GM20000 (cell line): ENCODE measurements around the gene SNRNP200.

ENCODE experiments used
- DNase-seq: peaks from one replicate; pipeline ENCODE4 v3.0.0; 2012; ENCODE audit warnings: low spot score
- CTCF ChIP-seq: IDR thresholded peaks from 2 replicates; pipeline ENCODE4 v1.5.1; 2012; ENCODE audit warnings: mild to moderate bottlenecking, control low read depth; ENCODE audit errors: extremely low read depth, missing control alignments

The SNRNP200 gene

GRCh38 chr2:96325041-96325883, 19.9 kb upstream of the SNRNP200 start, which contains the start of gene ITPRIPL1:
ITPRIPL1 (plus strand) TSS chr2:96325317; CDS start chr2:96325840, 523 bp downstream.
- TF ChIP-seq CTCF: no peak
- peak; percentile 73 for DNase-seq

- no peak for TF ChIP-seq CTCF
- DNase-seq: peak; percentile 58
Measured at GRCh38 chr2:96324721-96325040, 19.3 kb upstream of the SNRNP200 start.

- no peak for TF ChIP-seq CTCF
- peak; percentile 42 for DNase-seq
Measured at GRCh38 chr2:96323849-96324248, 18.5 kb upstream of the SNRNP200 start.

GRCh38 chr2:96320728-96321622, 15.6 kb upstream of the SNRNP200 start:
- no peak for TF ChIP-seq CTCF
- peak; percentile 51 for DNase-seq

- no peak for TF ChIP-seq CTCF
- DNase-seq: no peak
Measured at GRCh38 chr2:96320326-96320725, 15.0 kb upstream of the SNRNP200 start.

- TF ChIP-seq CTCF: no peak
- DNase-seq: no peak
Measured at GRCh38 chr2:96319396-96319795, 14.1 kb upstream of the SNRNP200 start.

- no peak for TF ChIP-seq CTCF
- no peak for DNase-seq
Measured at GRCh38 chr2:96318723-96319122, 13.4 kb upstream of the SNRNP200 start.
